HepG2 (cell line): ENCODE results near the gene ANAPC10. TPM values are rescaled to one million over a fixed set of nuclear protein-coding genes. Genes with fewer than 3 reads are reported as not detected.
A peak's percentile ranks its signal among the peaks of the same experiment; 100 is the strongest.

Experiments used
- ATAC-seq: fragments of 200-7000 bp; cut with Tn5 transposase; 3 replicates; pipeline ENCODE4 v1.9.1; 2020; ENCODE audit warnings: mild to moderate bottlenecking, moderate library complexity
- BruUV-seq: library from RNA; stranded (reverse); fragments of 400-500 nt; replicated peaks from 2 replicates; lab custom pipeline; 2021; lab: Mats Ljungman, UMichigan
- CTCF ChIA-PET: fragments of 300-600 bp; formaldehyde crosslinking; extraction: SDS; loops from one replicate; lab custom pipeline; 2021; ENCODE audit warnings: low total read pairs, inconsistent platforms, low intra/inter-chr PET ratio; lab: Yijun Ruan, JAX
- POLR2A ChIA-PET: fragments of 350-600 bp; sonication (Branson Sonifier 250); formaldehyde crosslinking; loops from one replicate; lab custom pipeline; 2020; ENCODE audit warnings: antibody characterized with exemption, inconsistent platforms; lab: Yijun Ruan, JAX
- DNase-seq: peaks from one replicate; pipeline ENCODE4 v3.0.0-alpha.2; 2015; ENCODE audit warnings: low spot score
- FAIRE-seq: peaks from 3 replicates; lab custom pipeline; 2011; peaks lifted over from hg19 to GRCh38; lab: Jason Lieb, UNC
- H2AFZ ChIP-seq: one replicate; pipeline ENCODE4 v1.6.1; 2011; ENCODE audit warnings: low read length, inconsistent platforms
- H3K27ac ChIP-seq: fragments of 300-600 bp; 3 replicates; pipeline ENCODE4 v1.8.0; 2011; ENCODE audit warnings: mixed run types, mild to moderate bottlenecking, mixed read lengths, low read length, inconsistent platforms; ENCODE audit not compliant: insufficient read depth; ENCODE audit errors: extremely low read length
- H3K27me3 ChIP-seq, 2 experiments: fragments of 200-600 bp in 1 of 2; 2 replicates in 1 of 2; 3 replicates in 1 of 2; pipeline versions ENCODE4 v1.6.0 to v1.8.0; 2011; ENCODE audit warnings: low read length in 2 of 2, mild to moderate bottlenecking in 2 of 2, moderate library complexity in 2 of 2, inconsistent platforms in 1 of 2; ENCODE audit not compliant: insufficient read depth in 2 of 2, control insufficient read depth in 1 of 2
- H3K36me3 ChIP-seq, 2 experiments: fragments of 200-600 bp in 1 of 2; replicated peaks in 1 of 2; 2 replicates in 1 of 2; 3 replicates in 1 of 2; pipeline versions ENCODE4 v1.5.1 to v1.8.0; 2011; ENCODE audit warnings: low read length in 2 of 2, inconsistent platforms in 1 of 2; ENCODE audit not compliant: insufficient read depth in 2 of 2, control insufficient read depth in 1 of 2
- H3K4me1 ChIP-seq: 2 replicates; pipeline ENCODE4 v1.5.1; 2012; ENCODE audit warnings: low read length, inconsistent platforms; ENCODE audit not compliant: insufficient read depth
- H3K4me2 ChIP-seq: 2 replicates; pipeline ENCODE4 v1.6.0; 2011; ENCODE audit warnings: low read depth, low read length, inconsistent platforms
- H3K4me3 ChIP-seq, 3 experiments: fragments of 200-600 bp in 1 of 3; sonication (generic), shearing (Covaris generic) in 1 of 3; replicated peaks in 1 of 3; 2 replicates each; pipeline ENCODE4 v1.5.1; 2011 to 2016; ENCODE audit warnings: low read length in 3 of 3, inconsistent platforms in 2 of 3, low read depth in 2 of 3, mild to moderate bottlenecking in 2 of 3, control low read depth in 1 of 3, mixed read lengths in 1 of 3; ENCODE audit not compliant: insufficient read depth in 1 of 3
- H3K79me2 ChIP-seq: one replicate; pipeline ENCODE4 v1.6.1; 2011; ENCODE audit warnings: low read length, inconsistent platforms; ENCODE audit not compliant: insufficient read depth
- H3K9ac ChIP-seq: 2 replicates; pipeline ENCODE4 v1.6.0; 2011; ENCODE audit warnings: mild to moderate bottlenecking, low read depth, low read length, inconsistent platforms; ENCODE audit not compliant: insufficient read depth
- H3K9me3 ChIP-seq: 2 replicates; pipeline ENCODE4 v1.5.1; 2012; ENCODE audit warnings: mild to moderate bottlenecking, low read length
- H4K20me1 ChIP-seq: 2 replicates; pipeline ENCODE4 v1.6.0; 2011; ENCODE audit warnings: inconsistent platforms, mild to moderate bottlenecking, low read length, moderate library complexity; ENCODE audit not compliant: insufficient read depth
- FOXA1 ChIP-seq, 2 experiments: fragments of 450-650 bp in 1 of 2; sonication (generic) in 1 of 2; formaldehyde crosslinking in 1 of 2; IDR thresholded peaks; 2 replicates each; pipeline versions ENCODE4 v1.4.0 to v1.6.1; 2016 to 2020; ENCODE audit warnings: missing genetic modification reagents in 1 of 2
- GABPB1 ChIP-seq: IDR thresholded peaks from 2 replicates; pipeline ENCODE4 v1.6.1; 2016; ENCODE audit warnings: mild to moderate bottlenecking, missing genetic modification reagents, moderate library complexity, missing compliant biosample characterization
- JDP2 ChIP-seq: sonication (generic); formaldehyde crosslinking; IDR thresholded peaks from 2 replicates; pipeline ENCODE4 v1.8.1; 2022; ENCODE audit warnings: missing genetic modification reagents, borderline replicate concordance
- NFKB2 ChIP-seq: sonication (generic); formaldehyde crosslinking; IDR thresholded peaks from 2 replicates; pipeline ENCODE4 v1.4.0; 2020; ENCODE audit warnings: missing genetic modification reagents, borderline replicate concordance
- PHF8 ChIP-seq: sonication (generic); formaldehyde crosslinking; IDR thresholded peaks from 2 replicates; pipeline ENCODE4 v1.5.0; 2020; ENCODE audit warnings: missing genetic modification reagents
- POGZ ChIP-seq: sonication (generic); formaldehyde crosslinking; IDR thresholded peaks from 2 replicates; pipeline ENCODE4 v1.4.0; 2020; ENCODE audit warnings: mild to moderate bottlenecking, missing genetic modification reagents
- RBM39 ChIP-seq: fragments of 200-400 bp; formaldehyde crosslinking; IDR thresholded peaks from one replicate; pipeline ENCODE4 v1.6.1; 2018; ENCODE audit warnings: antibody characterized with exemption, mild to moderate bottlenecking, low read depth, low read length; ENCODE audit not compliant: poor library complexity, severe bottlenecking
- RORA ChIP-seq: sonication (generic); formaldehyde crosslinking; IDR thresholded peaks from 2 replicates; pipeline ENCODE4 v1.5.0; 2020; ENCODE audit warnings: mild to moderate bottlenecking, missing genetic modification reagents, moderate library complexity
- SNRNP70 ChIP-seq: fragments of 200-400 bp; formaldehyde crosslinking; IDR thresholded peaks from 2 replicates; pipeline ENCODE4 v1.6.1; 2017; ENCODE audit warnings: mild to moderate bottlenecking, low read depth, low read length, moderate library complexity
- SRY ChIP-seq: sonication (generic); formaldehyde crosslinking; IDR thresholded peaks from 2 replicates; pipeline ENCODE4 v1.8.0; 2022; ENCODE audit warnings: mild to moderate bottlenecking, missing genetic modification reagents
- USF2 ChIP-seq, 2 experiments: sonication (generic) in 1 of 2; formaldehyde crosslinking in 1 of 2; IDR thresholded peaks; 2 replicates each; pipeline versions ENCODE4 v1.5.1 to v1.6.1; 2011 to 2020; ENCODE audit warnings: borderline replicate concordance in 1 of 2, low read depth in 1 of 2, low read length in 1 of 2, mild to moderate bottlenecking in 1 of 2, missing genetic modification reagents in 1 of 2, moderate library complexity in 1 of 2
- ZNF10 ChIP-seq: sonication (generic); formaldehyde crosslinking; IDR thresholded peaks from 2 replicates; pipeline ENCODE4 v1.4.0; 2020; ENCODE audit warnings: mild to moderate bottlenecking, low read depth, missing genetic modification reagents, borderline replicate concordance
- ZNF275 ChIP-seq: sonication (generic); formaldehyde crosslinking; IDR thresholded peaks from 2 replicates; pipeline ENCODE4 v1.8.0; 2022; ENCODE audit warnings: missing genetic modification reagents, mild to moderate bottlenecking, inconsistent platforms, borderline replicate concordance
- ZNF333 ChIP-seq: sonication (generic); formaldehyde crosslinking; IDR thresholded peaks from 2 replicates; pipeline ENCODE4 v1.4.0; 2020; ENCODE audit warnings: mild to moderate bottlenecking, missing genetic modification reagents, borderline replicate concordance
- ZNF609 ChIP-seq: sonication (generic); formaldehyde crosslinking; IDR thresholded peaks from 2 replicates; pipeline ENCODE4 v1.4.0; 2020; ENCODE audit warnings: mild to moderate bottlenecking, missing genetic modification reagents, borderline replicate concordance
- ZNF792 ChIP-seq: IDR thresholded peaks from 2 replicates; pipeline ENCODE4 v1.6.1; 2016
- WGBS: methylation state at CpG from one replicate; pipeline ENCODE4 v1.1.6; 2017; ENCODE audit warnings: low lambda C conversion rate; 5-methylcytosine and 5-hydroxymethylcytosine counted together
- in situ Hi-C: cut with HindIII; loops from 2 replicates; pipeline ENCODE4 v1.10.0; 2017; ENCODE audit warnings: low pct_unique_long_range_greater_than_20kb; ENCODE audit not compliant: extremely low pct_ligation_motif_present
- intact Hi-C: fragments of 100-400 bp; cut with micrococcal nuclease; formaldehyde crosslinking; loops from one replicate; pipeline ENCODE4 v1.10.0; 2022; ENCODE audit not compliant: unreplicated experiment
- polyA plus RNA-seq, 8 experiments: library from polyadenylated mRNA; depleted of rRNA in 3 of 8; stranded (reverse) in 7 of 8; unstranded in 1 of 8; fragments of >200 nt; fragmentation: Illumina TruSeq in 4 of 8; extraction: Trizol in 4 of 8; gene quantifications; 2 replicates each; pipeline versions ENCODE4 v1.2.1 to v1.2.3, GENCODE V29; 2011 to 2016; ENCODE audit warnings: low read depth in 4 of 8, missing spikeins in 1 of 8, mixed read lengths in 1 of 8; ENCODE audit not compliant: insufficient read depth in 1 of 8
- total RNA-seq, 5 experiments: library from RNA; depleted of rRNA; stranded (reverse); fragments of >200 nt; fragmentation: Illumina TruSeq; extraction: Trizol; gene quantifications; 2 replicates each; pipeline ENCODE4 v1.2.3, GENCODE V29; 2016; ENCODE audit warnings: low read depth in 1 of 5

The ANAPC10 gene
- total and polyA plus RNA-seq, 2 of the 13 experiments (the other 11 are each of a cell fraction or from before 2014, with no cell fraction given) = 21.9 to 32.7 TPM

- ChIA-PET POLR2A (no interaction called here), CTCF (no interaction called here)
- no peak for FAIRE-seq
- no peak overlapping the region for H2AFZ ChIP-seq
- no peaks in the 10 kb centered on the region for H3K79me2 ChIP-seq
- ATAC-seq = no peak
- H3K9me3 ChIP-seq = 0 out of 2 replicates have a peak, but pooled peaks cover 6% of the 10 kb centered on the region
- H3K4me3 ChIP-seq = no peak overlapping the region
- H3K36me3 ChIP-seq = no peaks in the 10 kb centered on the region
- H3K4me2 ChIP-seq = no peak overlapping the region
- H3K27me3 ChIP-seq = no peaks in the 10 kb centered on the region
- no peak overlapping the region for H3K9ac ChIP-seq
- DNase-seq = peak; percentile 1
- in situ Hi-C loops = no loop called here
- H3K27ac ChIP-seq = no peak overlapping the region
- no peaks in the 10 kb centered on the region for H3K4me1 ChIP-seq
- no TSS peak for BruUV-seq
- 2% methylated on average over 2 of the region's 2 CpGs for WGBS
- no peaks in the 10 kb centered on the region for H4K20me1 ChIP-seq
- intact Hi-C loops = no loop called here
- TF ChIP-seq FOXA1 (IDR thresholded peaks at IDR 0.05) (no peak), FOXA1 (CRISPR knock-in tag; IDR thresholded peaks at IDR 0.05) (no peak), USF2 (IDR thresholded peaks at IDR 0.05; ENCODE audit: low read depth, low read length) (no peak), USF2 (CRISPR knock-in tag; IDR thresholded peaks at IDR 0.05; ENCODE audit: borderline replicate concordance) (no peak), ZNF275 (CRISPR knock-in tag) (no peak), GABPB1 (CRISPR knock-in tag) (no peak), SNRNP70 (no peak), RBM39 (no peak), PHF8 (CRISPR knock-in tag) (no peak), POGZ (CRISPR knock-in tag) (no peak), ZNF333 (no peak), RORA (CRISPR knock-in tag) (no peak), JDP2 (CRISPR knock-in tag) (no peak), NFKB2 (no peak), ZNF10 (CRISPR knock-in tag) (no peak), ZNF609 (CRISPR knock-in tag) (no peak), SRY (CRISPR knock-in tag) (no peak), ZNF792 (CRISPR knock-in tag) (no peak)
Measured at GRCh38 chr4:144948009-144948408, 150.0 kb downstream of the ANAPC10 start.
